HCT116 (cell line): Measurements from ENCODE around the gene TTC9B. TPM values are rescaled to one million over a fixed set of nuclear protein-coding genes. Genes with fewer than 3 reads are reported as not detected.
"Not testable (repeated sequence)": the region's sequence is repeated elsewhere in the genome, so short reads cannot be mapped to it uniquely, and the experiment has no call there.

Experiments used
- ATAC-seq: fragments of 200-7000 bp; cut with Tn5 transposase; 2 replicates; pipeline ENCODE4 v1.9.1; 2020; ENCODE audit warnings: mild to moderate bottlenecking, moderate library complexity
- BruUV-seq: library from RNA; stranded (reverse); fragments of 400-500 nt; replicated peaks from 2 replicates; lab custom pipeline; 2021; lab: Mats Ljungman, UMichigan
- CTCF ChIA-PET: fragments of 300-600 bp; sonication (Branson Sonifier 250); formaldehyde crosslinking; loops from one replicate; lab custom pipeline; 2021; ENCODE audit warnings: antibody characterized with exemption; lab: Charles Lee
- POLR2A ChIA-PET: fragments of 300-600, 350-600 bp; sonication (Branson Sonifier 250); formaldehyde crosslinking; loops from one replicate; lab custom pipeline; 2021; ENCODE audit warnings: antibody characterized with exemption; lab: Charles Lee
- RAD21 ChIA-PET, 2 experiments: fragments of 300-600 bp; sonication (Branson Sonifier 250); formaldehyde crosslinking; loops; one replicate each; lab custom pipeline; 2023; ENCODE audit warnings: low total read pairs in 2 of 2; ENCODE audit not compliant: uncharacterized antibody in 2 of 2, unreplicated experiment in 2 of 2, low non-redundant PET in 1 of 2; lab: Charles Lee
- DNase-seq: peaks from one replicate; pipeline ENCODE4 v3.0.0-alpha.2; 2010; ENCODE audit warnings: low read depth, low spot score
- H2AFZ ChIP-seq: fragments of 200-600 bp; shearing (Covaris generic), sonication (generic); 2 replicates; pipeline ENCODE4 v1.6.1; 2017; ENCODE audit warnings: low read depth, mixed run types, mixed read lengths, antibody characterized with exemption, low read length; ENCODE audit not compliant: poor library complexity, severe bottlenecking
- H3K27ac ChIP-seq: 2 replicates; pipeline ENCODE4 v1.5.1; 2012; ENCODE audit warnings: low read depth, low read length
- H3K27me3 ChIP-seq: fragments of 200-600 bp; sonication (generic); 2 replicates; pipeline ENCODE4 v1.6.1; 2016; ENCODE audit warnings: mixed run types, low read length, mixed read lengths; ENCODE audit not compliant: insufficient read depth
- H3K36me3 ChIP-seq, 2 experiments: fragments of 200-500 bp in 1 of 2; fragments of 200-600 bp in 1 of 2; sonication (Bioruptor generic) in 1 of 2; sonication (generic) in 1 of 2; 2 replicates each; pipeline versions ENCODE4 v1.5.1 to v1.6.1; 2014 to 2016; ENCODE audit warnings: low read length in 2 of 2, inconsistent platforms in 1 of 2, mixed read lengths in 1 of 2, mixed run types in 1 of 2; ENCODE audit not compliant: insufficient read depth in 2 of 2, control insufficient read depth in 1 of 2
- H3K4me1 ChIP-seq, 2 experiments: fragments of 200-600 bp in 1 of 2; sonication (generic) in 1 of 2; 2 replicates each; pipeline versions ENCODE4 v1.5.1 to v1.6.1; 2012 to 2017; ENCODE audit warnings: low read length in 2 of 2, inconsistent platforms in 1 of 2, mild to moderate bottlenecking in 1 of 2, mixed read lengths in 1 of 2, mixed run types in 1 of 2, moderate library complexity in 1 of 2; ENCODE audit not compliant: insufficient read depth in 2 of 2, control insufficient read depth in 1 of 2
- H3K4me2 ChIP-seq: fragments of 200-600 bp; sonication (generic); 2 replicates; pipeline ENCODE4 v1.6.1; 2017; ENCODE audit warnings: mixed run types, low read length, mixed read lengths
- H3K4me3 ChIP-seq, 2 experiments: fragments of 200-600 bp in 1 of 2; sonication (generic) in 1 of 2; replicated peaks in 1 of 2; 2 replicates each; pipeline ENCODE4 v1.5.1; 2011 to 2016; ENCODE audit warnings: low read length in 2 of 2, control low read depth in 1 of 2, low read depth in 1 of 2, mild to moderate bottlenecking in 1 of 2, mixed read lengths in 1 of 2, mixed run types in 1 of 2
- H3K79me2 ChIP-seq: fragments of 200-600 bp; sonication (generic); 2 replicates; pipeline ENCODE4 v1.6.1; 2017; ENCODE audit warnings: mild to moderate bottlenecking, mixed run types, low read length, moderate library complexity, mixed read lengths; ENCODE audit not compliant: insufficient read depth
- H3K9ac ChIP-seq: fragments of 200-600 bp; sonication (generic); 2 replicates; pipeline ENCODE4 v1.6.1; 2016; ENCODE audit warnings: low read length, mixed read lengths
- H3K9me2 ChIP-seq: fragments of 200-600 bp; sonication (generic), shearing (Covaris generic); 2 replicates; pipeline ENCODE4 v1.6.1; 2017; ENCODE audit warnings: mixed run types, mild to moderate bottlenecking, moderate library complexity; ENCODE audit not compliant: insufficient read depth
- H3K9me3 ChIP-seq, 2 experiments: fragments of 200-500 bp in 1 of 2; fragments of 200-600 bp in 1 of 2; sonication (Bioruptor generic) in 1 of 2; sonication (generic) in 1 of 2; 2 replicates each; pipeline ENCODE4 v1.6.1; 2014 to 2017; ENCODE audit warnings: low read length in 2 of 2, mixed read lengths in 2 of 2, inconsistent platforms in 1 of 2, low read depth in 1 of 2, mild to moderate bottlenecking in 1 of 2, mixed run types in 1 of 2, moderate library complexity in 1 of 2; ENCODE audit not compliant: control insufficient read depth in 1 of 2, insufficient read depth in 1 of 2
- H4K20me1 ChIP-seq: fragments of 200-600 bp; sonication (generic), shearing (Covaris generic); 2 replicates; pipeline ENCODE4 v1.6.1; 2017; ENCODE audit warnings: mixed run types, mild to moderate bottlenecking, moderate library complexity; ENCODE audit not compliant: insufficient read depth
- intact Hi-C: fragments of 100-400 bp; cut with micrococcal nuclease; formaldehyde crosslinking; loops from 2 replicates; pipeline ENCODE4 v1.10.0; 2022
- total RNA-seq: library from RNA; stranded (reverse); gene quantifications from one replicate; pipeline ENCODE4 v1.2.1, GENCODE V29; 2021; ENCODE audit not compliant: unreplicated experiment

The TTC9B gene
- total RNA-seq, 1 experiment from 2014 or later, result 1.7 TPM

- H3K79me2 ChIP-seq, H3K4me1 ChIP-seq, BruUV-seq, ATAC-seq, H3K27me3 ChIP-seq, H2AFZ ChIP-seq, H3K36me3 ChIP-seq, H3K9ac ChIP-seq, H4K20me1 ChIP-seq, H3K9me2 ChIP-seq, CTCF ChIA-PET, POLR2A ChIA-PET, H3K9me3 ChIP-seq, DNase-seq, RAD21 ChIA-PET, H3K4me3 ChIP-seq, H3K4me2 ChIP-seq, intact Hi-C loops, H3K27ac ChIP-seq: not testable (repeated sequence)
Observed at GRCh38 chr19:40170303-40170989, 47.7 kb downstream of the TTC9B start.

- H3K9me3 ChIP-seq, POLR2A ChIA-PET, H3K79me2 ChIP-seq, H2AFZ ChIP-seq, ATAC-seq, H3K9me2 ChIP-seq, H3K36me3 ChIP-seq, intact Hi-C loops, H3K27ac ChIP-seq, RAD21 ChIA-PET, H4K20me1 ChIP-seq, BruUV-seq, CTCF ChIA-PET, H3K4me2 ChIP-seq, DNase-seq, H3K9ac ChIP-seq, H3K27me3 ChIP-seq, H3K4me1 ChIP-seq, H3K4me3 ChIP-seq: not testable (repeated sequence)
Observed at GRCh38 chr19:40169482-40170302, 48.5 kb downstream of the TTC9B start.

Other genes with a start within 250 kb of the TTC9B start
- gene PSMC4, start 247.2 kb downstream of the TTC9B start, total RNA-seq, result 120 TPM
- gene ZNF546, start 221.3 kb downstream of the TTC9B start, total RNA-seq, result 0.64 TPM
- gene ZNF780B, start 162.2 kb downstream of the TTC9B start, total RNA-seq, result 10.5 TPM
- gene ZNF780A, start 127.4 kb downstream of the TTC9B start, total RNA-seq, result 18.9 TPM
- 17.3 TPM for gene MAP3K10, start 27.0 kb downstream of the TTC9B start, total RNA-seq
- 9.8 TPM for gene CCNP, start 8.3 kb upstream of the TTC9B start, total RNA-seq
- 141 TPM for gene AKT2, start 67.0 kb upstream of the TTC9B start, total RNA-seq
- gene C19orf47, start 130.0 kb upstream of the TTC9B start, total RNA-seq, result 18.0 TPM
- 123 TPM for gene PLD3, start 130.3 kb upstream of the TTC9B start, total RNA-seq
- 0.74 TPM for gene HIPK4, start 171.8 kb upstream of the TTC9B start, total RNA-seq
- 4.8 TPM for gene PRX, start 195.0 kb upstream of the TTC9B start, total RNA-seq
- 30.3 TPM for gene SERTAD1, start 207.6 kb upstream of the TTC9B start, total RNA-seq
- gene SERTAD3, start 226.0 kb upstream of the TTC9B start, total RNA-seq, result 32.4 TPM
- 113 TPM for gene BLVRB, start 247.4 kb upstream of the TTC9B start, total RNA-seq
- gene SPTBN4, start 248.6 kb upstream of the TTC9B start, total RNA-seq, result 4.6 TPM